ENCODE results near the gene STK17B.
"Not testable (repeated sequence)": the region's sequence is repeated elsewhere in the genome, so short reads cannot be mapped to it uniquely, and the experiment has no call there.

STK17B gene

DNA sequence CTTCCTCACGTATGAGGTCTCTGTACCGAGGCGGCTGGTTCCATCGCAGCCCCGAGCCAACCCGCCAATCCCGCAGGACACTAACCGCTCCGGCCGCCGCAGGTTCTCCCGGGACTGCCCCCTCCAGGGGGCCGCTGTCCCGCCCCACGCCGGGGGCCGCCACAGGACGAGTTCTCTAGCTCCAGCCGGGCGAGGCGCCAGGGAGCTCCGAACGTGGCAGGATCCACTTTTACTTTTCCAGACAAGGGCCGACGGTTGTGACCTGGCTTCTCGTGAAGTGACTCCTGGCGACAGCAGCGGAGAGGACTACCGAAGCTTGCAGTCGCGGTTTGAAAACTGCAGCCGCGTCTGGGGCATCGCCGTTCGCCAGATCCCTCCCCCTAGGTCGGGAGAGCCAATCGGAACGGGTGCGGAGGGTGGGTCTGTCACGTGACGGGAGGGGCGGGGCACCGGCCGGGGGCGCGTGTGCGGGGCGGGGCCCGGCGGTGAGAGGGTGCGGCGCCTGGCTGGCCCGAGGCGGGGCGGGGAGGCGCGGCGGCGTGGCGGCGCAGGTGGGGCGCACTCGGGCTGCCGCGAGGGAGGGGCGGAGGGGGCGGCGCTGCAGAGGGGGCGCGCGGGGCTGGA, at the start of gene STK17B:
STK17B (minus strand) TSS at position 331 of the 624 bp plus-strand sequence. CDS start 8,195 bp downstream, outside the sequence.
- peak; percentile 98 for DNase-seq (ENCODE audit: low read depth)

DNA sequence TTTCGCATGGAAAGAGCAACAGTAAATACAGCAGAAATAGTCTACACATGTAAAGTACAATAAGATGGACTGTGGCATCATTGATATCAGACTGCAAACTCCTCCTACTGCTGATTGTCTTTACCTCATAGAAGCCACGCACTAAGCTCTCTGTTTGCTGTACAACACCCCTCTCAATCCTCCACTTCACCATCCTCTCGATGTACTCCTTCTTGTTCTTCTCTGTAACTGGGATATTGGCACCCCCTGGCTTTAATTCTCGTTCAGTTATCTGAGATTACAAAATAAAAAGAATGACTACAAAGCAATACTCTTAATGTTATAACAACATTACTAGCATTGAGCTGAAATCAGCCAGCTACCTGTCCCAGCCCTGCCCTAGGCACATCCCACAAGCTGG, 49.3 kb upstream of the STK17B start:
- no peak for DNase-seq (ENCODE audit: low read depth)

DNA sequence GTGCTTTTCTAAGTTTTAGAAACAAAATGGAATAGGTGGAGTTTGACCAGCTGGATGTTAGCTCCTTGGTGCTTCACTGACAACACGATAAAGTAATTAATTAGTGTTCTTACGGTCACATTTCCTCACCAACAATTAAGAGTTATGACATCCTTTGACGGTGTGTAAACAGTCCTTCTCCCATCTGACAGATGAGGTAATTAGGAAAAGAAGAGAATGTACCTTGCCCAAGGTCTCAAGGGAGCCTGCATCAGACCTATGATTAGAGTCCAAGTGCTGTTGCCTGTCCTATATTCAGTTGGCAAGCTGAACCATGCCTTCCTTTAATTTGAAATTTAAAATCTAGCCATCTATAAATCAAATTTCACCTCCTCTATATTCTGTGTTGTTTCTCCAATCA, 48.3 kb upstream of the STK17B start:
- no peak for DNase-seq (ENCODE audit: low read depth)

DNA sequence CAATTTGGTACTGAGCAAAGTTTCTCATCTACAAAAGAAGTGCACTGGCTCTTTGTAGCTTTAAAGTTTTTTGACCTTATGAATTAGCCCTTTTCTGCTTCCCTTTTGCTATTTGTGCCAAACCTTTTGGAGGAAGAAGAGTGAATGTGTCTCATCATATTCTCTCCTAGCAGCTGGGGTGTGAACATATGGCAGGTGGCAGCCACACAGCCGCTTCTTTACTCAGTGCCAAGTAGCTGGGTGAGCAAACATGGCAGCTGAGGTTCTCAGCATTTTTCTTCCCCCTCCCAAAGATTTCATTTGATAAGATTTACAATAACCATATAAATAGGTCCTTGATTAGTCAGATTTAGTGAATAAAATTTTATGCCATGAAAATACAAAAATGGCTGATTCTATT, 46.7 kb upstream of the STK17B start:
- no peak for DNase-seq (ENCODE audit: low read depth)

DNA sequence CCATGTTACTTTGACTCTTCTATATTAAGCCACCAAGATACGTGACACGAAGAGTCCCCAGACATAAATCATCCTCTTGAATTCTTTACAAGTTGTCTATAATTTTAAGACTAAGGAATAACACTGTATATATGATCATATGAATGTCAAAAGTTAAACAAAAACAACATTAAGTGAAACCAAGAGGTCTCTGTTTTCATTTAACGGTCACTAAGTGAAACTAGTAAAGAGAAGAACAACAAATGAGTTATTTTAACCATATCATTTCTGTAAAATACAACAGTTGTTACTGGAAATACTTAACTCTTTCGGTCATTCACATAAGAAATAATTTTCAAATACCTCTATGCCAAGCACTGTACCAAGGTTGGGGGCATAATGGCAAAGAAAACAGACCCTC, 45.7 kb upstream of the STK17B start:
- DNase-seq (ENCODE audit: low read depth): no peak

DNA sequence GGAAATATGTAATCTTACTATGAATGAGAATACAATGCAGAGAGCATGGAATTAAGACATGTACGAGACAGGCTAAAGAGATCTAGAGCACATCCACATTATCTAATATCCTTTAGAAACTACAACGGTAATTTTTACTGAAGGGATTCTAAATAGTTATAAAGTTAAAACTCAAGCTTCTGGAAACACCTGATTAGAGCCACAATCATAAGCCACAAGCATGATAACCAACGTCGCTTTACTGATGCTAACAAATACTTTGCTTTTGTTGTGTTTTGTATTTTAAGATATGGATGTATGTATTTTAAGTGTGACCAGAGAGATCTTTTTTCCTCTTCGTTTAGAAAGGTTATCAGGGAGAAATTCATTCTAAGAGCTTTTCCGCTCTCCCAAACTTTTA, 44.0 kb upstream of the STK17B start:
- no peak for DNase-seq (ENCODE audit: low read depth)

DNA sequence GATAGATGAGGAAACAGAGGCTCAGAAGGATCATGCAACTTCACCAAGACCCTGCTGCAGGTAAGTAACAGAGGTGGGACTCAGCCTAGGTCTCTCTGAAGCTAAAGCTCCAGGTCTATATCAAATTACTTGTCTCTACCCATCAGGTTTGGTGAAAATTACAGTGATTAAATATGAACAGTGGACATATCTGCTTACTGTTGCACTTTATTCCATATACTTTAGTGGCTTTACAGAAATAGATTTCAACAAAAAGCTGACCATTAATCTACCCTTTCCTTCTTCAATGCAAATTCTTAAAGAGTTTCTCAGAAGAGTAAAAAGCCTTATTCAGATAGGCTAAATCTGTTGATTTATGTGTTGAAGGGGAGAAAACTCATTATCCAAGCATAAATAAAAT, 42.8 kb upstream of the STK17B start:
- DNase-seq (ENCODE audit: low read depth): no peak

DNA sequence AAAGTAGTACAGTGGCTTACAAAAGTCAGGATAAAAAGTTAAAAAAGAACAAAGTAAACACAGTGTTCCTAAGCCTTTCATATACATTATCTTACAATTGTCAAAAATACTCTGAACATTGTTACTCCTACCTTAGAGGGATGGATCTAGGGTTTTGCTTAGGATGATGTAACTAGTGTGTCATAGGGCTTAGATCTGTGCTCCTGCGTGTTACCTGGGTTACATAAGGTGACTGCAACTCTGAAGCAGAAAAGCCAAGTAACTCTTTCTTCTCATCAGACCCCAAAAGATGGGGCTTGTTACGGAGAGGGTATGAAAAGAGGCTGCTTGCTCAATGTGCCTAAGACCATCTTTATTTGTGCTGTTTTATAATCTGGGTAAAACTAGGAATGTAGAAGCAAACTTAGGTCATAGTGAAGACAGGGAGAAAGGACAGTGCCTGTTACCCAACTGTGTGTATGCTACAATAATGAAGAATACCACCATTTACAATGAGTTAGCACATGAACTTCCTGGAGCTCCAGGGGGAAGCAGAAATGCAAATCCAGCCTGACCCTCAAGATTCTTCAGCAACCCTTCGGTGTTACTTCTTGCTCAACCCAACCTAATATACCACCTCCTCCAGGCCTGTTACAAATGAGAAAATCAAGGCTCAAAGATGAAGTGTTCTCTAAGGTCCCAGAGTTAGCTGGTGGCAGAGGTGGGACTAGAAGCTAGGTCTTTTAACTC, 42.0 kb upstream of the STK17B start:
- DNase-seq (ENCODE audit: low read depth): no peak

DNA sequence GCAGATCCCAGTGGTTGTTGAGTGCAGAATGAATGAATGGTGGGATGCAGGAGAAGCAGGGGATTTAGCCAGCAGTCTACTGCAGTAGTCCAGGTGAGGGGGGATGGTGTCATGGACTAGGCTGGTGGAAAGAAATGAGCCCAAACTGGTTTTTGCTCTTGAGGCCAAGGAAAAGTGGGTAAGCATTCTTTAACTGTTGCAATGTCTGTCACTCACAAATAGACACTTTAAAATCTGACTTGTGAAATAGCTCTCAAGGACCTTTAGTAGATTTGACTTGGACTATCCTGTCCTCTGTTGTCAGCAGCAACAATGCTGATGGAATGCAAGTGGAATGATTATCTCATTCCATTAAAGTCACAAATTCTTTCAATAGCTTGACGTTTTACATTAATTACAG, 37.5 kb upstream of the STK17B start:
- no peak for DNase-seq (ENCODE audit: low read depth)

DNA sequence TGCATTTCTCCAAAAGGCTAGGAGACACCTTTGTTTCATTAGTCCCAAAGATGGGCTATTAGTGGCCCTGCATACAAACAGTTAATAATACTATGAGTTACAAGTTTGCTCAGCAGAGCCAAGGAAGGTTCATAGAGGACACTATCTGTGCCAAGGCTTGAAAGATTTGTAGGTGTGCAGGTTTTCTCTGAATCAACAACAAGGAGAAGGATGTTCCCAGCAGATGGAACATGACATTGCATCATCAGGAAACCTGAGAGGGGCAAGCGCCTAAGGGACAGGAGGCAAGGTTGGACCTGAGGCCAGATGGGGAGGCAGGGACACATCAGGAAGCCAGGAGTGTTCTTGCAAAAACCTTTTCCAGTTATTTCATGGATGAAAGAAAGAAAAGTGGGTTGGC, 35.4 kb upstream of the STK17B start:
- DNase-seq (ENCODE audit: low read depth): no peak

DNA sequence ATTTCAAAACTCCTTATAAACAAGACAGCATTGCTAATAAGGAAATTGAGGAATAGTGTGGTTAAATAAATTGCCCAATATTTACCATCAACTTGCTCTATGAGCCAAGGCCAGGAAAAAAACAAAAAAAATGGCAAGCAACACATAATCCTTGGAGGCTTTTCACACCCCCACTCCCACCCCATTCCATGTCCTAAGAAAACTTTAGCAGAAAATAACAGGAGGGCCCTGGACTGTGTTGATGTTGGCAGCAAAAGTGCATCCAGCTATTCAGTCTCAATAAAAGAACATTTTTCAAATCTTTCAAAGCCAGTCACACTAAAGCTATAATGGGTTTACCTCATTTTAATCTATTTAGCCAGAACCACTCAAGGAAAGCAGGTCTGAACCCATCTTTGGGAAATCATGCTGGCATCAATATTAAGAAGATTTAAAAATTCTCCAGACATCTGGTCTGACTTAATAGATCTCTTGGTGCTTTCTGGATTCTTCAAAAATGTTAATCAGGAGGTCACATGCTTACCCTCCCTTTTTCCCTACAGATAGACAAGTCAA, 34.6 kb upstream of the STK17B start:
- DNase-seq (ENCODE audit: low read depth): no peak

DNA sequence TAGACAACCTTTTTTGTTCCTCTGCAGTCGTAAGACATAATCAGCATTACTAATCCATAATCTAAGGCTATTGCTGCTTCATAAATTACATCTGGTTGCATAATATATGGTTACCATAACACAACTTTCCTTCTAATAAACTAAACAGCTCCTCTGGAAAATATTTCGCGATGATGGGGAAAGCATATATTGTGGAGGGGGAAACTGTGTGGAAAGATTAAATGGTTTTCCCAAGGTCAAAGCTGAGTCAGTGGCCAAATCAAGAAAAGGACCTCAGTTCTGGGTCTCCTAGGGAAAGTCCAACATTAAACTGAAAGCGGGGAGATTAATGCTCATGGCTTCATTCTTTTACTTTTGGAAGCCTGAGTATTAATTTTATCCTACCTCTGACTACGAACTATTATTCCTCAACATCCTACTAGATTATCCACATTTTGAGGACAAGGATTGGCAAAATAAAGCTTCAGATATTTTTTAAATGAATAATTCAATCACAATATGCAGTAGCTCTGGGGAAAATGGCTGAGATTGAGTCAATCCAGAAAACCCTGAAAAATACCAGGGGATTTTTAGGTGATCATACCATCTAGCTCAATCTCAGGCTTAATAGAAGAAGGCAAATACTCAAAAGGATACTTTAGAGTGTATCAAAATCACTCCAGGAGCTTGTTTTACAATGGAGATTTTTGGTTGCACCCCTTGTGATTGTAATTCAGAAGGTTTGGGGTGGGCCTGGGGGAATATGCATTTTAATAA, 33.8 kb upstream of the STK17B start:
- DNase-seq (ENCODE audit: low read depth): no peak

DNA sequence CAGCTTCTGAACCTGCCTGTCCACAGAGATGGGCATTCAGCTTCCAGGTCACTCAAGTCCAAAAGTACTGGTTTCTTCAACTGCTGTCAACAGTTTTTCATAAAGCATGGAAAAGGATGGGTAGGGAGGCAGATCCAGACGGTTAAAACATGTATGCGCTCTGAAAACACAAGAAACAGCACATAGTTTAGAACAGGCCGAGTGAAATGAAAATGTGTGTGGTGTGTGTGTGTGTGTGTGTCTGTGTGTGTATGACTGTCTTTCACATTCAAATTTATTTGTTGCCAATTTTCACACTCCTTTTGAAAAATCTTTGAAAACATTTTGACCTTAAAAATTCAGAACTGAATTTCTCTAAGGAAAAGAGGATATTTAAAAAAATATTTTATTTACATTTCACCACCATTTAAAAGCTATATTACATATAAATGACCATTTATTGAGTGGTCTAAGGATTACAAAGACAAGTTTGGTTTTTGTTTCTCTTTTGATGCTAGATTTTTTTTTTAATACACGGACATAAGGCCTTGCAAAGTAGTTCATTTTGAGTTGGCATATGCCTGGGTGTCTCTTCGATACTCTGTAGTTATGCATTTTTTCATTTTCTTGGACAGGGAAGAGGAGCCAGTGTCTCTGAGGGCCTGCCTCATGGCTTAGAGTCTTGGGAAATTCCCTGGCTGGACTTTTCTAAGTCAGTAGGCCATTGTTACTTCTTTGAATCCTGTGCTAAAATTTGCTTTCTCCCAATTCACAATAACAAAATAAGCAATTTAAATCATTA, 30.0 kb upstream of the STK17B start:
- DNase-seq (ENCODE audit: low read depth): no peak

DNA sequence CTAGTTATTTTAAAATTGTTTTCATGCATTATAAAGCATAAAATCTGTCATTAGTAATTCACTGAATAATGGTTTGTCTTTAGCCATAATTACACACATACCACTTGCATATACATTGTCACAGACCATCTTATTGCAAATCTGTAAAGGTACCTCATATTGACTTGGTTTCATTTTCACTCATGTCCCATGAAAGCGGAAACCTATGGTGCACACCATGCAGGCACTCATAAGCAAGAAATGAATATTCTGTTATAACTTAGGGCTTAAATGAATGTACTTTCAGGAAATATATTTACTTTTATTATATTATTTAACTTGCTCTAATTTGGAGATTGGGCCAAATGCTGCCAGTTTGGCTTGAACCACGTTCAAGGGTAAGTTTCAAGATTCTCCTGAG, 29.2 kb upstream of the STK17B start:
- no peak for DNase-seq (ENCODE audit: low read depth)

DNA sequence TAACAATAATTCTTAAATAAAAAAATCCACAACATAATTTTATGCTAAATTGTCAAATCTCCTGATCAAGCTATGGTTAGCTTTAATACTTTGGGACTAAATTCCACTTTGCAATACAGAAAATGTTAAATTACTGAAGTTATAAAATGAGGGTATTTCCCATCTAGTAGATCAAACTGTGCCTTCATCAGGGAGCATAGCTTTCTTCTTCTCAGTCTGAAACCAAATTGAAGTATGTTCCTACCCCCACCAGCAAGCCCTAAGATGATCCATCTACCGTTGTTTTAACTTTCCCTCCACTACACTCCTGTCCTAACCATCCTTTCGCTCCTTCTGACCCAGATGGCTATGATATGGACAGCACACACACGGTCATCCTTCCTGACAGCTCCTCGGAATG, 24.4 kb upstream of the STK17B start:
- no peak for DNase-seq (ENCODE audit: low read depth)

DNA sequence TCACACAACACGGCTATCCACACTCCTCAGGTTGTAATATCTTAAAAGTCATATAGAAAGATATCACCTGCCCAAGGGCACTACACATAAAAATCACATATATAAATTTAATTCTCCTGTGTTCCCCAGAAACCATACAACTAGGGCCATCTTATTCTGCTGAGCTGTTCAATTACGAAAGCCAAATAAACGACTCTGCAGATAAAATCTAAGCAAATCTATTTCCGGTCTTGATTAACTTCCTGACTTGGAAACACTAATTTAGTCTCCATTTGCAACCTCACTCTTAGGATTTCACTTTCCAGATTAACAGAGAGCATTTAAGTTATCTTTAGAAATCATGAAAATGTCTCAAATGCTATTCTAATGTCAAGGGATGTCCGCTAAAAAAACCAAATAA, 23.9 kb upstream of the STK17B start:
- no peak for DNase-seq (ENCODE audit: low read depth)

DNA sequence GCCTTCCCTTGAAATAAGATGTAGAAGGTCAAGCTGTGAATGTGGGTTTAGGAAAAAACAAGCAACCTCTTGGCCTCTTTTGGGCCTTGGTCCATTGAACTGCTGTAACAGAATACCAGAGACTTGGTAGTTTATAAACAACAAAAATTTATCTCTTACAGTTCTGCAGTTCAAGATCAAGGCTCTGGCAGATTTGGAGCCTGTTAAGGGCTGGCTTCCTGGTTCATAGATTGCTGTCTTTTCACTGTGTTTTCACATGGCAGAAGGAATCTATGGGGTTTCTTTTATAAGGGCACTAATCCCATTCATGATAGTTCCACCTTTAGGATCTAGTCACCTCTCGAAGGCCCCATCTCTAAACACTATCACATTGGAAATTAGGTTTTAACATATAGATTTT, 20.2 kb upstream of the STK17B start:
- DNase-seq (ENCODE audit: low read depth): no peak

DNA sequence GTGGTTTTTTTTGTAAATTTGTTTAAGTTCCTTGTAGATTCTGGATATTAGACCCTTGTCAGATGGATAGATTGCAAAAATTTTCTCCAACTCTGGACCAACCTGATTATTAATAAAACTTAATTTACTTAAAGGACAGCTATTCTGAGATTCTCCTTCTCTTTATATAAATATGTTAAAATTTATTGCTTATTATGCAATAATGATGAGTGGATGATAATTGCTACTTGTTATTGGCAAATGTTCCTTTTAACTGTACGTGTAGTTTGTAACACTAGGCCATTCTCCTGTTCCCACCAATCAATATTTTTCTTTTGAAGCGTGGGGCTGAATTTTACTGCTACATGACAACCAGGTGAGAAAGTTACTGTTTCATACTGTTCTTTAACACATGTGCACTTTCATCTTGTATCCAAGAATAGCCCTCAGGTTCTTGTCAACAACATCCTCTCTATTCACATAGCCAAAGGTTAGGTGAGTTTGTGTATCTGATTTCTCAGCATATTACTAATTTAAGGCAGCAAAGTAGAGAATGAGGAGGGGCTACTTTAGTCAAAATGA, 16.6 kb upstream of the STK17B start:
- no peak for DNase-seq (ENCODE audit: low read depth)

DNA sequence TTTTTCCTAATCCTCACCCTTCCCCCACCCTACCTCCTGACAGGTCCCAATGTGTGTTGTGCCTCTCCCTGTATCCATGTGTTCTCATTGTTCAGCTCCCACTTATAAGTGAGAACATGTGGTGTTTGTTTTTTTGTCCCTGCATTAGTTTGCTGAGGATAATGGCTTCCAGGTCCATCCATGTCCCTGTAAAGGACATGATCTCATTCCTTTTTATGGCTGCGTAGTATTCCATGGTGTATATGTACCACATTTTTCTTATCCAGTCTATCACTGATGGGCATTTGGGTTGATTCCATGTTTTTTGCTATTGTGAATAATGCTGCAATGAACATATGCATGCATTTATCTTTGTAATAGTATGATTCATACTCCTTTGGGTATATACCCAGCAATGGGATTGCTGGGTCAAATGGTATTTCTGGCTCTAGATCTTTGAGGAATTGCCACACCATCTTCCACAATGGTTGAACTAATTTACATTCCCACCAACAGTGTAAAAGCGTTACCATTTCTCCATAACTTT, 15.9 kb upstream of the STK17B start:
- not testable (repeated sequence) for DNase-seq (ENCODE audit: low read depth)

DNA sequence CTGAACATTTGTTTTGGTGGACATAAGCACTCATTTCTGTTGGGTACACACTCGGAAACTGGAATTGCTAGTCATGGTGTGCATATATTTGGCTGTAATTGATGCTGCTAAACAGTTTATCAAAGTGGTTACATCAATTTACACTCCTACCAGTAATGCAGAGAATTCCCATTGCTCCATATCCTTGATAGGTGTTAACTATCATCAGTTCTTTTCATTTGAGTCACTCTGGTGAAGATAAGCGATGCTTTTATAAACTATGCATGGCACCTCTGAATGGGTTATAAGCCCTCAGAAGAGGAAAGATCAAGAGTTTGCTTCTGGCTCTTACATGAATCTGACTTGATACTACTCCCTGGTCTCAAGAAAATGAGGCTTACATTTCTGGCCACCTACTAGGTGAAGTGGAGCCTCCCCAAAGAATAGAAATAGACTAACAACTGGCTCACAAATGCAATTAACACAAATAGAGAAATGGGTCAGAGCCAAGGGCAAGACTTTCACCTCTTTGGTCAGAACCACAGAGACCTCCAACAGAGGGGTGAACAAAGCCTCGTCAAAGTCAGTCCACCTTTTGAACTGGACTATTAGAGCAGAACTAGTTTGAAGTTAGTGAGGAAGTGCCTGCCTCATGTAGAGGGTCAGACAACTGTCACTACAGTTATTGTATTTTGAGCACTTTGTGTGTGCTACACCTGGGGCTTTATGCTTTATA, 15.0 kb upstream of the STK17B start:
- no peak for DNase-seq (ENCODE audit: low read depth)

DNA sequence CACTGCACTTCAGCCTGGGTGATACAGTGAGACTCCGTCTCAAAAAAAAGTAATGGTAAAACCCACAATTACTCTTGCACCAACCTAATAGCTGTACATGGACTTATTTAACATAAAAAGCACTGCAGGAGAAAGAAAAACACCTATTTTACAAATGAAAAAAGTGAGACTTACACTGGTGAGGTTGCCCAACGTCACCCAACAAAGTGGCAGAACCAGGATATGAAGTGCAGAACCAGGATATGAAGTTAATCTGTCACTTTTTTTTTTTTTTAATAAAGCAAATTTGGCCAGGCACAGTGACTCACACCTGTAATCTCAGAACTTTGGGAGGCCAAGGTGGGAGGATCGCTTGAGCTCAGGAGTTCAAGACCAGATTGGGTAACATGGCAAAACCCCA, 13.5 kb upstream of the STK17B start:
- no peak for DNase-seq (ENCODE audit: low read depth)

Measured in activated T-cell treated with anti-CD3 and anti-CD28 coated beads for 1 hour (primary cell).